MM.1S (cell line): ENCODE measurements around the gene HPX.

Source experiments
- EZH2 ChIP-seq: fragments of 300-600 bp; sonication (generic); optimal IDR thresholded peaks from 2 replicates; pipeline ENCODE3; 2017; ENCODE audit warnings: low read depth, mild to moderate bottlenecking, antibody characterized with exemption, low read length, mixed read lengths
- EZH2phosphoT487 ChIP-seq: fragments of 300-600 bp; sonication (generic); IDR thresholded peaks from 2 replicates; pipeline ENCODE4 v1.6.1; 2018; ENCODE audit warnings: antibody characterized with exemption, low read length
- TF ChIP-seq, protein P1 (sequence below): fragments of 300-600 bp; sonication (generic); IDR thresholded peaks from 2 replicates; pipeline ENCODE4 v1.5.1; 2016; ENCODE audit warnings: antibody characterized with exemption, low read length, mixed read lengths

DNA sequence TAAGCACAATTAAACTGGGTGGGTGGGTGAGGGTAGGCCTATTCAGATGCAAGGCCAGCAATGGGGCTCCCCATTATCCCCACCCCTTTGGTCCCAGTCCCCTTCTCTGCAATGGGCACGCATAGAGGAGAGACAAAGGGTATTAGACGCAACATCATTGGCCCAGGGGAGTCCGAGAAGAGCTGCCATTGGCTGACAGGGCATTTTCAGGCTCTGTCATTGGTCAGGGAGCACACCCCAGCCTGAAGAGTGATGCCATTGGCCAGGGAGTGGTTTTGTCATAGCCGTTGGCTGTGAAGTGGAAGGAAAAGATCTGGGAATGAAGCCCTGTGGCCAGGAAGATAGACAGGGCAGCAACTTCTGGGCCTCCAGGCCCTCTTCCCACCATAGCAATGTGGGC lies 35.8 kb upstream of the HPX start:
- TF ChIP-seq, protein P1, sequence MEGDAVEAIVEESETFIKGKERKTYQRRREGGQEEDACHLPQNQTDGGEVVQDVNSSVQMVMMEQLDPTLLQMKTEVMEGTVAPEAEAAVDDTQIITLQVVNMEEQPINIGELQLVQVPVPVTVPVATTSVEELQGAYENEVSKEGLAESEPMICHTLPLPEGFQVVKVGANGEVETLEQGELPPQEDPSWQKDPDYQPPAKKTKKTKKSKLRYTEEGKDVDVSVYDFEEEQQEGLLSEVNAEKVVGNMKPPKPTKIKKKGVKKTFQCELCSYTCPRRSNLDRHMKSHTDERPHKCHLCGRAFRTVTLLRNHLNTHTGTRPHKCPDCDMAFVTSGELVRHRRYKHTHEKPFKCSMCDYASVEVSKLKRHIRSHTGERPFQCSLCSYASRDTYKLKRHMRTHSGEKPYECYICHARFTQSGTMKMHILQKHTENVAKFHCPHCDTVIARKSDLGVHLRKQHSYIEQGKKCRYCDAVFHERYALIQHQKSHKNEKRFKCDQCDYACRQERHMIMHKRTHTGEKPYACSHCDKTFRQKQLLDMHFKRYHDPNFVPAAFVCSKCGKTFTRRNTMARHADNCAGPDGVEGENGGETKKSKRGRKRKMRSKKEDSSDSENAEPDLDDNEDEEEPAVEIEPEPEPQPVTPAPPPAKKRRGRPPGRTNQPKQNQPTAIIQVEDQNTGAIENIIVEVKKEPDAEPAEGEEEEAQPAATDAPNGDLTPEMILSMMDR = no peak
- TF ChIP-seq EZH2phosphoT487 (no peak), EZH2 (no peak)
